ENCODE measurements around the gene ZNF331.
A peak's percentile ranks its signal among the peaks of the same experiment; 100 is the strongest.

Gene ZNF331

DNA sequence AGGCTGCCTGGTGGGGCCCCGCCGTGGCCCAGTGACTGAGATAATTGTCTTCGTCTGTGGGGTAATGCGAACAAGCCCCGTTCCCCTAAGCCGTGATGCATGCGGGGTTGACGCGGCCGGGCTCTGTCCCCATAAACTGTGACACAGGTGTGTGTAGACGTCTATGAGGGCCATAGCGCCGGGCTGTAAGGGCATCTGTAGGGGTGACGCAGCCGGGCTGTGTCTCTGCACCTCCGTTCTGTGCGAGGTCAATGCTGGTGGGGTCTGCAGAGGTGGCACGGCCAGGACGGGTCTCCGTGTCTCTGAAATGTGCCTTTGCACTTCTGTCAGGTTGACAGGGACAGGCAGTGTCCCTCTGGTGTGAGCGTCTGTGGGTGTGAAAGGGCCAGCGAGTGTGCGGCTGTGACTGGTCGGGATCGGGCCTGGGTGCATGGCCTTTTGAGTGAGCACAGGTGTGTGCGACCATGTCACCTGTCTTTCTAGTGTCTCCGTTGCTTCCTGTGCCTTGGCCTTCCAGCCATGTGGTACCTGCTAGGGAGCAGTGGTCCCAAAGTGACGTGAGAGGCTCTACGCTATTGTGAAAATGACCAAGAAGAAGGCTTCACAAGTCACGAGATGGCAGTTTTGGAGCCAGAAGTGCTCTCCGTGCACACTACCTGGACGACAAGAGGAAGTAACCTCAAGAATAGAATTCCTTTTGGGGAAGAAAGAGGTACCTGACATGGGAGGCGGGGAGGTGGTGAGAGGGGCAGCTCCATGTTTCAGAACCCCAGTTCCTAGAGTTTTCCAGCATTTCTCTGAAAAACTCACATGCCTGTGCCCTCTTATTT, 16.4 kb upstream of the ZNF331 start:
- no peak for DNase-seq

DNA sequence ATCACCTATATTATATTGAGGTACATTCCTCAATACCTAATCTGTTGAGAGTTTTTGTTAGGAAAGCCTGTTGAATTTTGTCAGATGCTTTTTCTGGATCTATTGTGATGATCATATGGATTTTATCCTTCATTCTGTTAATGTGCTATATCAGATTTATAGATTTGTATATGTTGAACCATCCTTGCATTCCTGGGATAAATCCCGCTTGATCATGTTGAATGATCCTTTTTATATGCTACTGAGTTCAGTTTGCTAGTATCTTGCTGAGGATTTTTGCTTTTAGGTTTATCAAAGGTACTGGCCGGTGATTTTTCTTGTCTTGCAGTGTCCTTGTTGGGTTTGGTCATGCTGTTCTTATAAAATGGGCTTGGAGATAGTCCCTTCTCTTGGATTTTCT, 12.0 kb upstream of the ZNF331 start:
- no peak for DNase-seq

DNA sequence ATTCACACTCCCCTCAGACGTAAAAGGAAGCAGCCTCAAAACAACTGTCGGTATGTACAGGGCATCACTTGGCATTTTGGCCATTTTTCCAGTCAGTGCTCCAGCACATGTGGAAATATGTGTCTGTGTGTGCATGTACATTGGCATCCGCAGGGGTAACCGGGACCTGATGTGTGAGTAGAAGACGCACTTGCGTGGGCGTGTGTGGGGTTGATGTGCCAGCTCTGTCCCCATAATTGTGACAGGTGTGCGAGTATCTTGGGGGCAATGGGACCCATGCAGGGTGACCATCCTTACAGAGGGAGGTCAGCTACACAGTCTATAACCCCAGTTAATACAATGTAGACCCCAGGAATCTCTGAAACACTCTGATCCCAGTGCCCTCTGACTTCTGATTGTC, 7.3 kb upstream of the ZNF331 start:
- DNase-seq = no peak

GRCh38 chr19:53531457-53531856, 6.5 kb upstream of the ZNF331 start:
- DNase-seq = no peak

DNA sequence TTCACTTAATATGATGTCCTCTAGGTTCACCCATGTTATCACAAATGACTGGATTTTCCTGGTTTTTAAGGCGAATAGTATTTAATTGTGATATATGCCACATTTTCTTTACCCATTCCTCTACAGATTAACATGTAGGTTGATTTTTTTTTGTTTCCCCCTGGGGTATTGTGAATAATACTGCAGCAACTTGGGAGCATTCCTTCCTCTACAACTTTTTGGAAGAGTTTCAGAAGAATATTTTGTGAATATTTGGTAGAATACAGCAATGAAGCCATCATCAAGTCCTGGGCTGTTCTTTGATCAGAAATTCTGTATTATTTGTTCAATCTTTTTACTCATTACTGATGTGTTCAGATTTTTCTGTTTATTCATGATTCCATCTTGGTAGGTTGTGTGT, 5.6 kb upstream of the ZNF331 start:
- no peak for DNase-seq

GRCh38 chr19:53536225-53536548, 1.8 kb upstream of the ZNF331 start:
- DNase-seq = no peak

GRCh38 chr19:53537121-53537520, 824 bp upstream of the ZNF331 start:
- no peak for DNase-seq

DNA sequence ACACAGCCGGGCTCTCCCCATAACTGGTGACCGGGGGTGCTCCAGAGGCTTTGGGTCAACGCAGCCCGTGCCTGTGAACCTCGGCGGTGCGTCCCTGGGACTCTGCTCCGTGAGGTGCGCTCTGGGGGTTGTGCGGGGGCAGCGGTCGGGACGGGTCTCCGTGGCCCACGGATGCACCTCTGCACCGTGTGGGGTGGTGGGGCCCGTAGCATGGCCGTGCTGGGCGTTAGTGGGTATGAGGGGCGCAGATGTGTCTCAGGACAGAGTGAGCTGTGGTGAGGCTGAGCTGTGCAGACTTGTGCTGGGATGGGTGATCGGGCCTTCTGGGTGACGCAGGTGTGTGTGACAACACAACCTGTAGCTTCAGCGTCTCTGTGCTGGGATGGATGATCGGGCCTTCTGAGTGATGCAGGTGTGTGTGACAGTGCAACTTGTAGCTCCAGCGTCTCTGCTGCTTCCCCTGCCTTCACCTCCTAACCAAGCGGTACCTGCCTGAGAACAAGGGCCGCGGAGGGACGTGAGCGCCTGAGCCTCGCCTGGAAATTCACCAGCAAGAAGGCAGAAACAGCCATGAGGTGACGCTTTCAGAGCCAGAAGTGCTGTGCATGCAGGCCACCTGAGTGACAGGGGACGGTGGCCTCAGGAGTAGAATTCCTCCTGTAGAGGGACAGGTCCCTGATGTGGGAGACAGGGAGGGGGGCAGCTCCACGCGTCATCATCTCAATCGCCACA, 599 bp downstream of the ZNF331 start:
- no peak for DNase-seq

DNA sequence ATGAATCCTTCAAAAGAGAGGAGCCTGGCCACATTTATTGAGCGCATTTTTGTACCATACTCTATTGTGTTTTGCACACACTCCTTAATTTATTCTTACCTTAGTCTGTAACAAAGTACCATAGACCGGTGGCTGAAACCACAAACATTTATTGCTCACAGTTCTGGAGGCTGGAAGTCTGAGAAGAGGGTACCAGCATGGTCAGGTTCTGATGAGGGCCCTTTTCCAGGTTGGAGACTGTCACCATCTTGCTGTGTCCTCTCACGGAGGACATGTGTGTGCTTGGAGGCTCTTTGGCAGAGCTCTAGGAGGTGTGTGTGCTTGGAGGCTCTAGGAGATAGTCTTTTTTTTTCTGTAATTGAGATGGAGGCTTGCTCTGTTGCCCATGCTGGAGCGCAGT, 2.1 kb downstream of the ZNF331 start:
- DNase-seq = no peak

DNA sequence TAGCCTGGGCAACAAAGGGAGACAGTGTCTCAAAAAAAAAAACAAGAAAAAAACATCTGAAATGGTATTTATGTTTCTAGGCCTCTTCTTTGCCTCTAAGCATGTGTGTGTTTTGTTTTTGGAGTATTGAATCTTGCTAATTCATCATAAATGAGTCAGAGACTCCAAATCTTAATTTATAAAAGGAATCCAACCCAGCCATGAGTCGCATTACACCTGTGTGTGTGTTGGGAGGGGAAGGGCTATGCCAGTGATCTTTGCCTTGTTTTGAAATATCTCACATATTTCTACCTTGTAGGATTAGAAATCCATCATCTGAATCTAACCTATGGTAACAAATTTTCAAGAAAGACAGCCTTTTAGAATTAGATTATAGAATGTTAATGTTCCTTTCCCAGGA, 4.0 kb downstream of the ZNF331 start:
- no peak for DNase-seq

DNA sequence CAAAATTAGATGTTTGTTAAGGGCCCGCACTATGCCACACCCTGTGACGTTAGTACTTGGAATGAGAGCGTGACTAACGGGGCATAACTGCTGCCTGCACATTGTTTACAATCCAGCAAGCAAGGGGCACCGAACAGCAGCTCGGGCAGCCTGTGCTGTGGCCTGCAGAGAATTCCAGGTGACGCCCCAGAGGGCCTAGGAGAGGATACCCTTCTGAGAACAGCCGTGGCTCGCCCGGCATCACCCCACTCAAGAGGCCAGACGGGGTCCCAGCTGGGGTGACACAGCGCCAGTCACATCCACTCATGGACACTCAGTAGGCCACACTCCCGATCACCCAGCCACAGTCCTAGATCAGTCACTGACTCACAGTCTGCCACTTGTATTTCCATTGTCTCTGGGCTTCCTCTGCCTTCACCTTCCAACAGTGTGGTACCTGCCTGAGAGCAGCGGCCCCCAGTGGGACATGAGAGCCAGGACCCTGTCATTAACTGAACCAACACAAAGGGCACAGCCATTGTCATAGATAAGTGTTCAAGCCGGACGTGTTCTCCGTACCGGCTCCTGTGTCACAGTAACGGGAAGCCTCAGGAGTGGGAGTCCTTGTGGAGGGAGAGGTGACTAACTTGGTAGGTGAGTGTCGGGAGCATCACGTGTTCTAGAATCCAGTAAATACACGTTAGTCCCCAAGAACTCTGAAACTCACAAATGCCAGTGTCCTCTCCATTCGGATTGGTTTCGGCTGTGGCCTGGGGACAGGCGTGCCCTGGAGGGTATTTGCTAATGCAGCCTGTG, 7.5 kb downstream of the ZNF331 start:
- no peak for DNase-seq

DNA sequence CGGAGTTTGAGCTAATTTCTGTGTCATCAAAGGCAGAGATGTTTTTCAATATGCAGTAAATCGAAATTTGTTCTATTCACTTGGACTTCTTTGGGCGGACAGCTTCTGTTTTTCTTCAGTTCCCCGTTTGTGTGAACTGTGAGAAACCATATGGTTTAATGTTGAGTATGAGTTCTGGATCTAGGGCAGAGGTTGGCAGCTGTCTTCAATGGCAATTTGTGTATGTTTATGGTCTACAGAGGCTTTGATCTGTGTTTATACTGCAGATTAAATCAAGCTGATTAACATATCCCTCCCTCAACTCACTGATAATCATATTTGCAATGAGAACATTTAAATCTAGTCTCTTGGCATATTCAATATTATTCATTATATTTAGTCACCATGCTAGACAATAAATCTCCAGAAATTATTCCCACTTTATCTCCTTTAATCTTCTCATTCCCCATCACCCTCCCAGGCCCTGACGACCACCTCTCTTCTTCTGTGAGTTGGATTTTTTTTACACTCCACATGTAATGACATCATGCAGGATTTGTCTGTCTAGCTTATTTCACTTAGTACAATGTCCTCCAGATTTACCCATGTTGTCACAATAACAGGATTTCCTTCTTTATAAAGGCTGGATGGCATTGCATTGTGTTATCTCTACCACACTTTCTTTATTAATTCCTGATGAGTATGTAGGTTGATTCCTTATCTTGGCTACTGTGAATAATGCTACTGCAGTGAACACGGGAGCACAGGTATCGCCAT, 9.0 kb downstream of the ZNF331 start:
- no peak for DNase-seq

DNA sequence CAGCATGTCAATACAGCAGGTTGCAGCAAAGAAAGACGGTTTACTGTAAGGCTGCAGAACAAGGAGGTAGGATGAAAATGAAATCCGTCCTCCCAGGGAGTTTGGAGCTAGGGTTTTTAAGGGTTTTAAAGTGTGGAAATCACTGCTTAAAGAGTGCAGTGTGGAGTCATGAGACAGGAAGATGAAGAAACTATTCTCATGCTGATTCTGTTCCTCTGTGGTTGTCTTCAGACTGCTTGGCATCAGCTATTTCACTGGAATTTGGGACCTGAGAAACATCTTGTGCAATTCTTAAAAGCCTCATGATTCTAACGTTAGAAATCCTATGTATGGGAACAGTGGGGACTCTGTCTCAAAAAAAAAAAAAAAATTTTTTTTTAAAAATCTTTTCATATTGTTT, 11.4 kb downstream of the ZNF331 start:
- DNase-seq = no peak

- DNase-seq = no peak
Measured at GRCh38 chr19:53552001-53552721, 14.2 kb downstream of the ZNF331 start.

DNA sequence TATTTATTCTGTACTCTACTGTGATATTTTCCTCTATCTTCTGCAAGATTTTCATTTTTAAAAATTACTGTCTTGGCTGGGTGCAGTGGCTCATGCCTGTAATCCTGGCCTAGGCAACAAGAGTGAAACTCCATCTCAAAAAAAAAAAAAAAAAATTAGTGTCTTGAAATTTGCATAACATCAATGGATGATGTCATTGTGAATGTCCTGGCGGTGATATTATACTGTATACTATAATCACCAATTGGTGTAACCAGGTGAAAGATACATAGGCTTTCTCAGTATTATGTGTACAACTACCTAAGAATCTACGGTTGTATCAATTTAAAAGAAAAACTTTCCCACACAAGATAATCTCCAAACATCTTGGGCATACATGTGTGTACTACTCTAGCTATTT, 15.2 kb downstream of the ZNF331 start:
- DNase-seq = no peak

DNA sequence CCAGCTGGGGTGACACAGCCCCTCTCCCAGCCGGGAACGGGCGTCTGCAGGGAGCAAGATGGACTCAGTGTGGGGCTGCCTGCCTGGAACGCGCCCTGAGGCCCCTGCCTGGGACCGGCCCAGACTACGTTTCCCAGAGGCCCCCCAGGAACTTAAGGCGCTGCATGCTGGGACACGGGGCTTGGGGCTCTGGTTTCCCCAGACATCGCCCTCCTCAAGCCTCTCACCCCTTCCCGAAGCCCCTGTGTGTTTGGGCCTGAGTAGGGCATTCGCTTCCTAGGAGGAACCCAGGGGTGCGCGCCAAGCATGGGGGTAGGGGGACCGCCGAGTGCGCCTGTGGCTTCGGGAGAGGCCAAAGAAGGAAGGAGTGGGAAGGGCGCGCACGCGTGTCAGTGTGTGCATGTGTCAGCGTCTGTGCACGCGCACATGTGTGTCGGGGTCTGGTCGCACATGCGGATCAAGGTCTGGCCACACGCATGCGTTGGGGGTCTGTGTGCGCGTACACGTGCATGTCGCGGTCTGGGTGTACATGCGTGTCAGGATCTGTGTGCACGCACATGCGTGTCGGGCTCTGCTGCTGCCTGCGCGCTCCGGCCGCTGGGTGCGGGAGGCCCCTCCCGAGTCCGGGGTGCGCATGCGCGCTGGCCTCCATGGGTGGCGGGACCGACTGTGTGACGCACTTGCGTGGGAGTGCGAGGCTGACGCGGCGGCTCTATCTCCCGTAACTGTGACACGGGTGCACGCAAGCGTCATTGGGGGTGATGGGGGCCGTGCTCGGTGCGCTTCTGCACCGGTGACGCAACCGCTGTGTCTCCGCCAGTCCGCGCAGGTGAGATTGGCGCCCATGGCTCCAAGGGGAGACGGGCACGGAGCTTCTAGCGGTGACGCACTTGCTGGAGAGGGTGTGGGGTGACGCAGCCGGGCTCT, 16.2 kb downstream of the ZNF331 start:
- DNase-seq = peak; percentile 4

- DNase-seq = no peak
Measured at GRCh38 chr19:53554804-53555203, 16.9 kb downstream of the ZNF331 start.

- DNase-seq = no peak
Measured at GRCh38 chr19:53555352-53555751, 17.4 kb downstream of the ZNF331 start.

DNA sequence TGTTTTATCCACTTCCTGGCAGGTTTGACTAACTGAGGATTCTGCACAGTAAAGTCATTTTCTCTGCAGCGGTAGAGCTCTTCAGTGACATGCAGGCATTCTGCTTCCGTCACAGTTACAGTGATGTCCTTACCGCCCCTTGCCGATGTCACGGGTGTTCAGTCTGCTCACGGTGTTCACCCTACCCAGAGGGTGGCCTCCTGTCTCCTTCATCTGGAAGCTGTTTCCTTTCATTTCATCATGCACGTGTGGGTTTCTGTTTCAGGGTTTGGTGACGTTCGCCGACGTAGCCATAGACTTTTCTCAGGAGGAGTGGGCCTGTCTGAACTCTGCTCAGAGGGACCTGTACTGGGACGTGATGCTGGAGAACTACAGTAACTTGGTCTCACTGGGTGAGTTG, 33.4 kb downstream of the ZNF331 start:
- no peak for DNase-seq

DNA sequence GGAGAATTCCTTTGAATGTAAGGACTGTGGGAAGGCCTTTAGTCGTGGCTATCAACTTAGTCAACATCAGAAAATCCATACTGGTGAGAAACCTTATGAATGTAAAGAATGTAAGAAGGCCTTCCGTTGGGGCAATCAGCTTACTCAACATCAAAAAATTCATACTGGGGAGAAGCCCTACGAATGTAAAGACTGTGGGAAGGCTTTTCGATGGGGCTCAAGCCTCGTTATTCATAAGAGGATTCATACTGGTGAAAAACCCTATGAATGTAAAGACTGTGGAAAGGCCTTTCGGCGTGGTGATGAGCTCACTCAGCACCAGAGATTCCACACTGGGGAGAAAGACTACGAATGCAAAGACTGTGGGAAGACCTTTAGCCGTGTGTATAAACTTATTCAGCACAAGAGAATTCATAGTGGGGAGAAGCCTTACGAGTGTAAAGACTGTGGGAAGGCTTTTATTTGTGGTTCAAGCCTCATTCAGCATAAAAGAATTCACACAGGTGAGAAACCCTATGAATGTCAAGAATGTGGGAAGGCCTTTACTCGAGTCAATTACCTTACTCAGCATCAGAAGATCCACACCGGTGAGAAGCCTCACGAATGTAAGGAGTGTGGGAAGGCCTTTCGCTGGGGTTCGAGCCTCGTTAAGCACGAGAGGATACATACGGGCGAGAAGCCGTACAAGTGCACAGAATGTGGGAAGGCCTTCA, 39.2 kb downstream of the ZNF331 start:
- DNase-seq = no peak

DNA sequence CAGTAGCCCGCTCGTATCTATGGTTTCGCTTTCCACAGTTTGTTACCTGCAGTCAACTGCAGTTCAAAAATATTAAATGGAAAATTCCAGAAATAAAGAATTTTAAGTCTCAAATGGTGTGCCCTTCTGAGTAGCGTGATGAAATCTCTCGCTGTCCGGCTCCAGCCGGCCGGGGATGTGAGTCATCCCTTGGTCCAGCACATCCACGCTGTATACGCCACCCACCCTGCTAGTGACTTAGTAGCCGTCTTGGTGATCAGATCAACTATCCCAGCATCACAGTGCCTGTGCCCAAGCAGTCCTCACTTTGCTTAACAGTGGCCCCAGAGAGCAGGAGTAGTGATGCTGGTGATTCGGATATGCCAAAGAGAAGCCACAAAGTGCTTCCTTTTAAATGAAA, 40.0 kb downstream of the ZNF331 start:
- DNase-seq = no peak

Measured in NCI-H1436 treated with DMSO at 0.1 percent for 48 hours (cell line).